ENCODE results near the gene TRIM10.

DNA sequence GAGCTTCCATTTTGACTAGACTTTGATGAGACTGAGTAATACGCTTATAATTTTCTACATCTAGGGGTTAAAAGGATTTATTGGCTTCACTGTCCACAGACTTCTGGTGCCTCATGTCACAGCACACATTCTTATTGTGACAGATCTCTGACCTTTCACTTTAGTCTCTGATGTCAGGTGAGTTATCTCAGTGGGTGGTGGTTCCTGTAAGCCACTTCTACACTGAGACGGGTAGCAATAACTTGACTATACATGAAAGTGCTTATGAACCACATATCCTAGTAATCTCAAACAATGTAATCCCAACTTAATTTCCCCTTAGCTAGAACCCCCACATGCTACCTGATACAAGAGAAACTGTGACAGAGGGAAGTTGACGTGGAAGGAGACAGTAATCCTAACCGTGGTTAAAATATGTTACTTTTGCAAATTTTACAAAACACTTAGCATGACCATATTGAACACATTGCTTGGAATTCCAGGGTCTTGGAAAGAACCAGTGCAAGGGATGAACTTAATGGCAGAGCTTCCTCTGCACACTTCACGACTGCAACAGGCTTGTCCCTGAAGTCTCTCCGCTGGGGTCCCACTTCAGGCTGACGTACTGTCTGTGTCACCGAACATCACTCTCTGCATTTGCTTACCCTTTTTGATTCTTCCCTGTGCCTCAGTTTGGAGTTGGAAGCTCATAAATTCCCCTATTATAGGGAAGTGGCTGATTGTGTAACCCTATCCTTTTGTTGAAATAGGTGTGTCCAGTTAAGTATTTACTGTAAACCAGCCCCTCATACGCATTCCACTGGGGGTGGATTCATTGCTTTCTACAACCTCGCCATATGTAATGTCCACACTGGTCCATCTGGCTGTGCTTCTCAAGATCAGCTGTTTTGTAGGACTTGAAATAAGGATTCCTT is 31.5 kb downstream of the TRIM10 start:
- no peak for TF ChIP-seq ZNF10 (tag by site-specific recombination; IDR thresholded peaks at IDR 0.05)
- TF ChIP-seq, protein P1, sequence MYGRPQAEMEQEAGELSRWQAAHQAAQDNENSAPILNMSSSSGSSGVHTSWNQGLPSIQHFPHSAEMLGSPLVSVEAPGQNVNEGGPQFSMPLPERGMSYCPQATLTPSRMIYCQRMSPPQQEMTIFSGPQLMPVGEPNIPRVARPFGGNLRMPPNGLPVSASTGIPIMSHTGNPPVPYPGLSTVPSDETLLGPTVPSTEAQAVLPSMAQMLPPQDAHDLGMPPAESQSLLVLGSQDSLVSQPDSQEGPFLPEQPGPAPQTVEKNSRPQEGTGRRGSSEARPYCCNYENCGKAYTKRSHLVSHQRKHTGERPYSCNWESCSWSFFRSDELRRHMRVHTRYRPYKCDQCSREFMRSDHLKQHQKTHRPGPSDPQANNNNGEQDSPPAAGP (tag by site-specific recombination; IDR thresholded peaks at IDR 0.05) = no peak
- TF ChIP-seq, protein P2, sequence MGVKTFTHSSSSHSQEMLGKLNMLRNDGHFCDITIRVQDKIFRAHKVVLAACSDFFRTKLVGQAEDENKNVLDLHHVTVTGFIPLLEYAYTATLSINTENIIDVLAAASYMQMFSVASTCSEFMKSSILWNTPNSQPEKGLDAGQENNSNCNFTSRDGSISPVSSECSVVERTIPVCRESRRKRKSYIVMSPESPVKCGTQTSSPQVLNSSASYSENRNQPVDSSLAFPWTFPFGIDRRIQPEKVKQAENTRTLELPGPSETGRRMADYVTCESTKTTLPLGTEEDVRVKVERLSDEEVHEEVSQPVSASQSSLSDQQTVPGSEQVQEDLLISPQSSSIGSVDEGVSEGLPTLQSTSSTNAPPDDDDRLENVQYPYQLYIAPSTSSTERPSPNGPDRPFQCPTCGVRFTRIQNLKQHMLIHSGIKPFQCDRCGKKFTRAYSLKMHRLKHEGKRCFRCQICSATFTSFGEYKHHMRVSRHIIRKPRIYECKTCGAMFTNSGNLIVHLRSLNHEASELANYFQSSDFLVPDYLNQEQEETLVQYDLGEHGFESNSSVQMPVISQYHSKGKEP (tag by site-specific recombination; IDR thresholded peaks at IDR 0.05) = no peak
- TF ChIP-seq, protein P3, sequence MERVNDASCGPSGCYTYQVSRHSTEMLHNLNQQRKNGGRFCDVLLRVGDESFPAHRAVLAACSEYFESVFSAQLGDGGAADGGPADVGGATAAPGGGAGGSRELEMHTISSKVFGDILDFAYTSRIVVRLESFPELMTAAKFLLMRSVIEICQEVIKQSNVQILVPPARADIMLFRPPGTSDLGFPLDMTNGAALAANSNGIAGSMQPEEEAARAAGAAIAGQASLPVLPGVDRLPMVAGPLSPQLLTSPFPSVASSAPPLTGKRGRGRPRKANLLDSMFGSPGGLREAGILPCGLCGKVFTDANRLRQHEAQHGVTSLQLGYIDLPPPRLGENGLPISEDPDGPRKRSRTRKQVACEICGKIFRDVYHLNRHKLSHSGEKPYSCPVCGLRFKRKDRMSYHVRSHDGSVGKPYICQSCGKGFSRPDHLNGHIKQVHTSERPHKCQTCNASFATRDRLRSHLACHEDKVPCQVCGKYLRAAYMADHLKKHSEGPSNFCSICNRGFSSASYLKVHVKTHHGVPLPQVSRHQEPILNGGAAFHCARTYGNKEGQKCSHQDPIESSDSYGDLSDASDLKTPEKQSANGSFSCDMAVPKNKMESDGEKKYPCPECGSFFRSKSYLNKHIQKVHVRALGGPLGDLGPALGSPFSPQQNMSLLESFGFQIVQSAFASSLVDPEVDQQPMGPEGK (tag by site-specific recombination; IDR thresholded peaks at IDR 0.05) = no peak
